ENCODE data around the gene TUT1.

Gene TUT1

DNA sequence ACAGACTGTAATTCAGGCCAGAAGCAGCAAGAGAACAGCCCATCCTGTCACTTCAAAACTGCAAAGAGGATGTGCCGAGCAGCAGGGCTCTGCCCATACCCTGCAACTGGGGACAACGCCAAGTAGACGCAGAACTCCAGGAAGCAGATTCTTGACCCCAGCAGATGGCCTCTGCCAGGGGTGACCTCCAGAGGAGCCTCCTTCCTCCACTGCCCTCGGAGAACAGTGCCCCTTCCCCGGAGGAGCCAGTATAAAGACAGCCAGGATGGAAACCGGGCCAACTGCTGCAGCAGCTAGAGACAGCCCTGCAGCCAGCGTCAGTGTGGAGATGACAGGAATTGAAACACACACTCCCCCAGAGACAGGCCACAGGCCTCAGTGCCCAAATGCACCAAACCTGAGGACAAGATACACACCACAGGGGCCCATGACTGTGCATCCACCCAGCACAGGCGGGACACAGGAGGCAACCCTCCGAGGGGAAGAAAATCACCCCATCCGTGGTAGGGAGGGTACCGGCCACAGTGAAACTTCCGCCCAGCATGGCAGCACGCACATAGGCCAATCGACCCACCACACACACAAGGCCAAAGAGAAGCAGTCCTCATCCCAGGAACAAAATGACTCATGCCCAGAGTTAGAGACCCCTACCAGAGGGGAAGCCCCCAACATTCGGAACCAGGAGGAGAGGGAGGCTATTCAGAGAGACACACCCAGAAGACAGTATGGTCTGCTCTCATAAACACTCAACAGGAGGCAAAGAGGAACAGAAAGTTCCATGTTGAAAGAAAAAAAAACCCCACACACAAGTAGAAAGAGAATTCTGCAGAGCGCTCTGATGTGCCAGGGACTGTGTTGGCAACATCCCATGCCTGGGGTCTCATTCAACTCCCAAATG is 50.3 kb downstream of the TUT1 start:
- DNase-seq: no peak

DNA sequence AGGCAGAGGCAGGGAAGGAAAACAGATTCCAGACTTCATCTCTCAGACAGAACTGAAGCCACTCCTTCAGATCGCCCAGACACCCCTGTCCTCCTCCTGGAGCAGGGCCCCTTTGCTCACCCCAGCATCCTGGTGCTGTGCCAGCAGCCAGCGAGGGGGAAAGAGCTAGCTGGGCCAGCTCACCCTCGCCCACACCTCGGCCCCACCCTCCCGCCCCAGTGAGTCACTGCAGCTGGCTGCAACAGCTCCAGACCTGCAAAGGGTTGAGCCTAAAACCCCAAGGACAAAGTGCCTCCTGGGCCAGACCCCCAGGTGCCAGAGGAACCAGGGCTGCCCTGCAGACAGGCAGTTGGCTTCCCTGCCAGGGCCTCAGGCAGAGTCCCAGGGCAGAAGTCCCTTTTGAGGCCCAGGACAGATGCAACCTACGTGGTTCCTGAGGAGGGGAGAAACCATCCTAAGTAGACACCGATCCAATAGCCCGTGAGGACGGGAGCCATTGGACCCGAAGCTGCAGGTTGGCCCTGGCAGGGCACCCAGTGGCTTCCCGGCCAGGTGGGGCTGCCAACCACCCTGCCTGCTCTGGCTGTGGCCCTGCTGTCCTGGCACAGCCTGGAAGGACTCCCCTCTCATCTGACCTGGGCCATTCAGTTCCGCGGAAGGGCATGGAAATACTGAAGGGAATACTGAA is 51.9 kb downstream of the TUT1 start:
- DNase-seq: no peak

DNA sequence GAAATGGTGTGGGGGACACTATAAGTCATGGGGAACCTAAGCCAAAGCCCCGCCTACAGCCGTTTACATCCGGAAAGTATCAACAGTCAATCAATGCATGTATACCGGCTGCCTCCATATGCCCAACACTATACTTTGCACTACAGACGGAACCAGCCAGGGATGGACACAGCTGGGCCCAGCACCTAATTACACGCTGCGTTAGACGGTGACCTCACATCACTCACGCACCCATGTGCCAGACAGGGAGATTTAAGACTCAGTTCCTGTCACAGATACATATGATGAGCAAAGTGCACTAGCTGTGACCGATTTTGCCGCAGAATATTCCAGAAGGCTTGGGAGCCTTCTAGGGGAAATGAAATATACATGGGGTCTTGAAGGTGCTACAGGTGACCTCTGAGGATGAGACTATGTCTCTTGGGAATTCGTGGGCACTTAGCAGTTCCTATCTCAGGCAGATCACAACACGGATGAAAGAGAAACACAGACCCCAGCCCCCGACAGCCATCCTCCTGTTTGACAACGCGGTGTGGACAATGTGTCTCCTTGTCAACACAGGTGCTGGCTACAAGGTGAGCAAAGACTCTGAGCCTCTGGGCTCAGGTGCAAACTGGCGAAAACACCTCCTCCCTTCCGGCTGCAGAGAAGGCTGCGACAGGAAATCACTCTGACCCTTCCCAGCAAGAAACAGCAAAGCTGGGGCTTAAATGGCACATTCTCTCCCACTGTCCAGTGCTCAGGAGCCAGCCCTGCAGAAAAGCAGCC is 52.7 kb downstream of the TUT1 start:
- no peak for DNase-seq

DNA sequence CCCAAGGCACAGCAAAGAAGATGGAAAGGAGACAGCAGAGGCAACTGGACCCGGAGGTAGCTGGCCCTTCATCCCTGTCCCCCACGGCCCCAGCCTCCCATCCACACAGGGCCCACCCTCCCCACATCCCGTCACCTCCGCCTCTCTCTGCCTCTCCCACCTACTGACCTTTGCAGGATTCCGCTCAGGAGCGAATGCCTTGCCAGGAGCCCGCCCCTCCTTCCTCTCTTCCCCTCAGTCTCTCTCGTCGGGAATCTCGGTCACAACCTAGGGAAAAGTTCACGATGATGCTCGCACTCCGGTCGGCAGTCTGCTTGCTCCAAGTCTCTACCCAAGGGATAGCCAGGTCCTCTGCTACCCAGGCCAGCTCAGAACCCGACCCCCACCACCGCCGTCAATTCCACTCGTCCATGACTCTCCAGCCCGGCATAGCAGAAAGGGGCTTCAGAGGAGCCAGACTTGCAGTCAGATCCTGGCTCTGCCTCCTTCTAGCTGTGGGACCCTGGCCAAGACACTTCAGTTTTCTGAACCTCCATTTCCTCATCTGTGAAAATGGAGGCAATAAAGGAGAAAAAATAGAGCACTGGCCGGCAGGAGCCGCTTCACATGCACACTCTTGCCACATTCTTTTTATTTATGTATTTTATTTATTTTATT is 54.9 kb downstream of the TUT1 start:
- no peak for DNase-seq

DNA sequence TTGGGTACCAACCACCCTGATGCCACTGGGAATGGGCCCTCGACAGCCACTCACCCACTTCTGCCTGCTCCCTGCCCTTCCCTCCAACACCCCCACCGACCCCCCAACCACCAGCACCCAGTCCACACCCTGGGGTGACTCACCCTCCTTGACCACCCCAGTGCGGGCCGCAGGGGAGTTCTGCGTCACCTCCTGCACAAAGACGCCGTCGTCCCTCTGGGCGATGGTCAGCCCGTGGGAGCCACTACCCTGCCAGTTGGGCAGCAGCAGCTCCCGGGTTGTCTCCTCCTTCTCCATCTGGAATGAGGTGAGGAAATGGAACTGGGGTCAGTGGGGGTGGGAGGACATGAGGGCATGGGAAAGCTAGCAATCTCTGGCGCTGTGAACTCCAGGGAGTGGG is 55.5 kb downstream of the TUT1 start:
- DNase-seq: no peak

DNA sequence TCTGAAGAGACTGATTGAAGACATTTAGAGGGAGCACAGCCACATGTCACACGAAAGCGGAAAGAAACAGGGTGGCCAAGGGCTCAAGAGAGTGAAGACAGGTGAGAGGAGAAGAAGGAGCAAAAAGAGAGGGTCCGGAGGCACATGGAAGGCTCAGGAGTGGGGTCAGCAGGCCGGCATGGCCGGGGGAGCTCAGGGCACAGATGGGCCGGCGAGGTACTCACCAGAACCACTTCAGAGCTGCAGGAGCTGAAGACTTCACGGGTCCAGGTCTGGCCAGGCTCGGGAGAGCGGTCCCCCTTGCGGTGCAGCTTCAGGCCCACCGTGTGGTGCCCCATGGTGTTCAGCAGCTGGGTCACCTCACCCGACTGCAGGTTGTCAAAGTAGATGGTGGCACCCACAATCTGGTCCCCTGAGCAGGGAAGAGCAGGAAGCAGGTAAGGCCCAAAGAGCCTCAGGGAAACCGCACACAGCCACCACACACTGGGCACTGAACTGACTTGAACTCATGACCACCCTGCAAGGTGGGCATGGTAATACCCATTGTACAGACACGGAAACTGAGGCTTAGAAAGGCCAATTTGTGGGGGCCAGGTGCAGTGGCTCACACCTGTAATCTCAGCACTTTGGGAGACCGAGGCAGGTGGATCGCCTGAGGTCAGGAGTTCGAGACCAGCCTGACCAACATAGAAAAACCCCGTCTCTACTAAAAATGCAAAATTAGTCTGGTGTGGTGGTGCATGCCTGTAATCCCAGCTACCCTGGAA is 56.4 kb downstream of the TUT1 start:
- no peak for DNase-seq

DNA sequence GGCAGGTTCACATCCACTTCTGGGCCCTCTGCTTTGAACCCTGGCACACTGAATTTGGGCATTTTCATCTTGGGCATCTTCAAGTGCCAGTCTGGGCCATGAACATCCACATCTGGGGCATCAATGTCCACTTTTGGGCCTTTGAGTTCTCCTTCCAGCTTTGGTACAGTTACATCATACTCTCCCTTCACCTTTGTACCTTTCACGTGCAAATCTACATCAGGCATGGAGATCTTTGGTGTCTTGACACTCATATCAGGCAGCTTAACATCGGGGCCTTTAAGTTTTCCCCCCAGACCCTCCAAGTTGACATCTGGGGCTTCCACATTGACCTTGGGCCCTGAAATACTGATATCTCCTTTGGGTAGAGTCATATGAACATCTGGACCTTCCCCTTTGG is 59.2 kb downstream of the TUT1 start:
- no peak for DNase-seq

All from CD4-positive, alpha-beta T cell treated with Interleukin-21 for 1 hour (primary cell).